NCI-H2171 (cell line): ENCODE data around the gene SLC17A1.
"Not testable (repeated sequence)": the region's sequence is repeated elsewhere in the genome, so short reads cannot be mapped to it uniquely, and the experiment has no call there.

Experiments
- DNase-seq: peaks from one replicate; lab custom pipeline; 2025; lab: John Stamatoyannopoulos, UW

Gene SLC17A1

GRCh38 chr6:25756382-25757363, 75.2 kb downstream of the SLC17A1 start:
- no peak for DNase-seq

GRCh38 chr6:25755483-25755882, 76.4 kb downstream of the SLC17A1 start:
- no peak for DNase-seq

GRCh38 chr6:25754535-25754934, 77.3 kb downstream of the SLC17A1 start, which contains the start of gene SLC17A4:
SLC17A4 (plus strand) TSS chr6:25754742; CDS start chr6:25761963, 7,221 bp downstream.
- DNase-seq: no peak

GRCh38 chr6:25753079-25753478, 78.8 kb downstream of the SLC17A1 start:
- no peak for DNase-seq

GRCh38 chr6:25750906-25751305, 80.9 kb downstream of the SLC17A1 start:
- no peak for DNase-seq

GRCh38 chr6:25749837-25750236, 82.0 kb downstream of the SLC17A1 start:
- no peak for DNase-seq

GRCh38 chr6:25748601-25749517, 83.0 kb downstream of the SLC17A1 start:
- not testable (repeated sequence) for DNase-seq

GRCh38 chr6:25748049-25748448, 83.8 kb downstream of the SLC17A1 start:
- no peak for DNase-seq

- no peak for DNase-seq
Measured at GRCh38 chr6:25747477-25747876, 84.4 kb downstream of the SLC17A1 start.

- DNase-seq: no peak
Measured at GRCh38 chr6:25746968-25747367, 84.9 kb downstream of the SLC17A1 start.

GRCh38 chr6:25745836-25746235, 86.0 kb downstream of the SLC17A1 start:
- no peak for DNase-seq

GRCh38 chr6:25743868-25744267, 88.0 kb downstream of the SLC17A1 start:
- DNase-seq: no peak

GRCh38 chr6:25735261-25735660, 96.6 kb downstream of the SLC17A1 start:
- DNase-seq: no peak
